Ascending aorta (tissue), 2 donors: ENCODE results near the gene YIPF1. TPM values are rescaled to one million over a fixed set of nuclear protein-coding genes. Genes with fewer than 3 reads are reported as not detected.

ENCODE experiments used
- DNase-seq, 2 donors: peaks; one replicate each; pipeline ENCODE4 v3.0.0-alpha.2; 2019; ENCODE audit warnings: low spot score in 2 of 2
- H3K27ac ChIP-seq, 2 donors: fragments of 200-600 bp; sonication (generic); one replicate each; pipeline ENCODE4 v1.5.1; 2016 to 2017; ENCODE audit warnings: mild to moderate bottlenecking in 1 of 2
- H3K27me3 ChIP-seq: fragments of 200-600 bp; sonication (generic); one replicate; pipeline ENCODE4 v1.5.1; 2017
- H3K36me3 ChIP-seq, 2 donors: fragments of 200-600 bp; sonication (generic); one replicate each; pipeline ENCODE4 v1.5.1; 2016
- H3K4me1 ChIP-seq, 2 donors: fragments of 200-600 bp; sonication (generic); one replicate each; pipeline ENCODE4 v1.5.1; 2016 to 2017; ENCODE audit warnings: mild to moderate bottlenecking in 1 of 2
- H3K4me3 ChIP-seq, 2 donors: fragments of 200-600 bp; sonication (generic); one replicate each; pipeline ENCODE4 v1.5.1; 2016 to 2017; ENCODE audit warnings: mild to moderate bottlenecking in 1 of 2
- H3K9me3 ChIP-seq, 2 donors: fragments of 200-600 bp; sonication (generic); one replicate each; pipeline ENCODE4 v1.5.1; 2016
- CTCF ChIP-seq, 3 experiments: fragments of 200-600 bp in 2 of 3; fragments of 450-650 bp in 1 of 3; sonication (generic) in 2 of 3; IDR thresholded peaks; one replicate each; pipeline ENCODE4 v1.5.1; 2016 to 2019; ENCODE audit warnings: antibody characterized with exemption in 3 of 3, mild to moderate bottlenecking in 1 of 3, moderate library complexity in 1 of 3
- intact Hi-C: fragments of 100-400 bp; cut with DNase I; formaldehyde crosslinking; loops from one replicate; pipeline ENCODE4 v1.15.1; 2023
- total RNA-seq: library from RNA; depleted of rRNA; stranded (reverse); fragments of >200 nt; gene quantifications from one replicate; pipeline ENCODE4 v1.1.0, GENCODE V29; 2016

The YIPF1 gene
- total RNA-seq, 1 donor from 2014 or later: 17.0 TPM

- no peaks in the 10 kb centered on the region for H3K27me3 ChIP-seq
- no peak overlapping the region for H3K27ac ChIP-seq
- no peak overlapping the region for H3K4me3 ChIP-seq
- H3K9me3 ChIP-seq: no peaks in the 10 kb centered on the region
- intact Hi-C loops: no loop called here
- no peaks in the 10 kb centered on the region for H3K4me1 ChIP-seq
- no peak for DNase-seq
- H3K36me3 ChIP-seq: peaks cover 2 to 12% of the 10 kb centered on the region in 2 donors
- TF ChIP-seq CTCF (IDR thresholded peaks at IDR 0.05): no peak
Observed at GRCh38 chr1:53811414-53811851, 78.2 kb downstream of the YIPF1 start.

DNA sequence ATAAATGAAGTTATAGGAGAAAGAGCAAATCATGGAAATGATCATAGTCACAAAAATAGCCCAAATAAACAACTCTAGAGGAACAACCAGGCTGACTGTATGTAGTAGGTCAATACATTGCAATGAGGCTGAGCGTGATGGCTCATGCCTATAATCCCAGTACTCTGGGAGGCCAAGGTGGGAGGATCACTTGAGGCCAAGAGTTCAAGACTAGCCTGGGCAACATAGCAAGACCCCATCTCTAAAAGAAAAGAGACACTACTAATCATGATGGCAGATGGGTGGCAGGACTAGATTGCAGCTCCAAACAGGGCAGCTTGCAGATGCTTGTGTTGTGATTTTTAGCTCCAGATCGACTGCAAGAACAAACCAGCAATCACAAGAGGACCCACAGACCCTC, 79.1 kb downstream of the YIPF1 start:
- intact Hi-C loops: no loop called here
- DNase-seq: no peak

GRCh38 chr1:53810007-53810406, 79.6 kb downstream of the YIPF1 start:
- Histone ChIP-seq H3K9me3 (no peaks in the 10 kb centered on the region), H3K27ac (no peak overlapping the region), H3K36me3 (peaks cover 2 to 18% of the 10 kb centered on the region in 2 donors), H3K4me3 (no peak overlapping the region), H3K27me3 (no peaks in the 10 kb centered on the region), H3K4me1 (no peaks in the 10 kb centered on the region)
- DNase-seq: no peak
- intact Hi-C loops: no loop called here
- TF ChIP-seq CTCF (IDR thresholded peaks at IDR 0.05): no peak

More for the DNA sequence above, 79.1 kb downstream of the YIPF1 start:
- H3K9me3 ChIP-seq: no peaks in the 10 kb centered on the region
- no peaks in the 10 kb centered on the region for H3K27me3 ChIP-seq
- TF ChIP-seq CTCF (IDR thresholded peaks at IDR 0.05): no peak
- no peaks in the 10 kb centered on the region for H3K4me1 ChIP-seq
- no peak overlapping the region for H3K4me3 ChIP-seq
- no peak overlapping the region for H3K27ac ChIP-seq
- H3K36me3 ChIP-seq: peaks cover 2 to 18% of the 10 kb centered on the region in 2 donors

DNA sequence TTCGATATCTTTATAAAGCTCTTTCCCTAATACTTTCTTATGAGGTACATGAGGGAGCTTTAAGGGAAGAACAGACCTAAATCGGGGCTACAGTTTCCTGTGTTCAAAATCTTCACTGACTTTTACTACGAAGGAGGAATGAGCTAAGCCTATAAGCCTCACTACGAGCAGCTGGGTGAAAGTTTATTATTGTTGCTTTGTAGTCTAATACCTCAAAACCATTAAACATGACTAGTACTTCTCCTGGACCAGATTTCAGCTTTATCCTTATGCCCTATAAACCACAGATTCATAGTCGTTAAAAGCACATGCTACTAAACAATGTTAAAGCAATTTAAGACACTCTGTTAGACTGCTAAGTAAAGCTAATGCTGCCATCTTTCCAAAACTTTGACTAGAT, 81.7 kb downstream of the YIPF1 start:
- no peak for TF ChIP-seq CTCF (IDR thresholded peaks at IDR 0.05)
- no peak overlapping the region for H3K27ac ChIP-seq
- no peaks in the 10 kb centered on the region for H3K27me3 ChIP-seq
- no peaks in the 10 kb centered on the region for H3K4me1 ChIP-seq
- DNase-seq: no peak
- H3K36me3 ChIP-seq: peaks cover 5 to 21% of the 10 kb centered on the region in 2 donors
- H3K9me3 ChIP-seq: no peaks in the 10 kb centered on the region
- intact Hi-C loops: no loop called here
- H3K4me3 ChIP-seq: no peak overlapping the region

GRCh38 chr1:53804791-53805505, 84.6 kb downstream of the YIPF1 start:
- H3K27me3 ChIP-seq: no peaks in the 10 kb centered on the region
- no peak overlapping the region for H3K4me3 ChIP-seq
- intact Hi-C loops: no loop called here
- no peak for TF ChIP-seq CTCF (IDR thresholded peaks at IDR 0.05)
- H3K27ac ChIP-seq: no peak overlapping the region
- no peaks in the 10 kb centered on the region for H3K9me3 ChIP-seq
- no peak for DNase-seq
- H3K4me1 ChIP-seq: no peaks in the 10 kb centered on the region
- H3K36me3 ChIP-seq: peaks cover 5 to 31% of the 10 kb centered on the region in 2 donors
